ENCODE data around the gene CNGB1. TPM values are rescaled to one million over a fixed set of nuclear protein-coding genes. Genes with fewer than 3 reads are reported as not detected.
"Not testable (repeated sequence)": the region's sequence is repeated elsewhere in the genome, so short reads cannot be mapped to it uniquely, and the experiment has no call there.

CNGB1 gene
- polyA plus RNA-seq, 4 donors = 0.11 to 0.18 TPM; not detected in 2

GRCh38 chr16:57842601-57843000 lies 128.3 kb downstream of the CNGB1 start:
- DNase-seq (ENCODE audit: low read depth in 4 of 4, low spot score in 3 of 4) = no peak

- DNase-seq (ENCODE audit: low read depth in 4 of 4, low spot score in 3 of 4) = no peak
Measured at GRCh38 chr16:57840833-57841232, 130.1 kb downstream of the CNGB1 start.

- DNase-seq (ENCODE audit: low read depth in 4 of 4, low spot score in 3 of 4) = no peak
Measured at GRCh38 chr16:57838161-57838560, 132.8 kb downstream of the CNGB1 start.

GRCh38 chr16:57837305-57838125 lies 133.4 kb downstream of the CNGB1 start:
- no peak for DNase-seq (ENCODE audit: low read depth in 4 of 4, low spot score in 3 of 4)

GRCh38 chr16:57835439-57835838 lies 135.5 kb downstream of the CNGB1 start:
- DNase-seq (ENCODE audit: low read depth in 4 of 4, low spot score in 3 of 4) = not testable (repeated sequence)

- DNase-seq (ENCODE audit: low read depth in 4 of 4, low spot score in 3 of 4) = no peak
Measured at GRCh38 chr16:57834936-57835335, 136.0 kb downstream of the CNGB1 start.

Other genes starting within 250 kb of the CNGB1 start
- gene KATNB1, start 235.4 kb downstream of the CNGB1 start, polyA plus RNA-seq (ENCODE audit: insufficient read length in 4 of 4) = 10 to 100 TPM; 11.8 to 22.3 (median 19.6) TPM
- gene KIFC3, start 168.6 kb downstream of the CNGB1 start, polyA plus RNA-seq (ENCODE audit: insufficient read length in 4 of 4) = 10 to 100 TPM; 14.5 to 80.1 (median 43.7) TPM
- 10 to 100 TPM in 3 of 4 donors, 1 to 10 TPM in 1; 9.5 to 12.9 (median 10.5) TPM for gene ZNF319, start 29.5 kb upstream of the CNGB1 start, polyA plus RNA-seq (ENCODE audit: insufficient read length in 4 of 4)
- gene USB1, start 30.3 kb upstream of the CNGB1 start, polyA plus RNA-seq (ENCODE audit: insufficient read length in 4 of 4) = 10 to 100 TPM; 20.8 to 23.3 (median 22.1) TPM
- gene MMP15, start 54.6 kb upstream of the CNGB1 start, polyA plus RNA-seq (ENCODE audit: insufficient read length in 4 of 4) = 10 to 100 TPM; 12.0 to 19.0 (median 13.0) TPM
- 10 to 100 TPM; 63.0 to 80.3 (median 71.9) TPM for gene CFAP20, start 158.3 kb upstream of the CNGB1 start, polyA plus RNA-seq (ENCODE audit: insufficient read length in 4 of 4)
- 10 to 100 TPM; 44.3 to 76.8 (median 69.0) TPM for gene CSNK2A2, start 227.0 kb upstream of the CNGB1 start, polyA plus RNA-seq (ENCODE audit: insufficient read length in 4 of 4)